ENCODE data around the gene RSRP1. TPM values are rescaled to one million over a fixed set of nuclear protein-coding genes. Genes with fewer than 3 reads are reported as not detected.

Gene RSRP1
- total RNA-seq, 2 donors from 2014 or later, result 193 to 208 TPM

GRCh38 chr1:25196830-25197229 lies 50.4 kb downstream of the RSRP1 start:
- Histone ChIP-seq H3K4me1 (ENCODE audit: control insufficient read depth in 1 of 2, low read depth in 2 of 2) (peaks cover 0 to 15% of the 10 kb centered on the region in 2 donors), H3K4me3 (no peak overlapping the region), H3K9me3 (no peaks in the 10 kb centered on the region), H3K27me3 (replicated peaks; ENCODE audit: insufficient read depth) (no peaks in the 10 kb centered on the region), H3K36me3 (no peaks in the 10 kb centered on the region), H3K27ac (no peak overlapping the region)
- DNase-seq (ENCODE audit: low spot score), result no peak
- ATAC-seq (ENCODE audit: insufficient number of reproducible peaks, low FRiP score, low read depth), result no peak
- TF ChIP-seq CTCF (IDR thresholded peaks at IDR 0.05), result no peak

- no peaks in the 10 kb centered on the region for H3K27me3 ChIP-seq (replicated peaks; ENCODE audit: insufficient read depth)
- no peaks in the 10 kb centered on the region for H3K9me3 ChIP-seq
- H3K4me1 ChIP-seq (ENCODE audit: control insufficient read depth in 1 of 2, low read depth in 2 of 2), result peaks cover 0 to 15% of the 10 kb centered on the region in 2 donors
- no peak for TF ChIP-seq CTCF (IDR thresholded peaks at IDR 0.05)
- H3K36me3 ChIP-seq, result no peaks in the 10 kb centered on the region
- H3K4me3 ChIP-seq, result no peak overlapping the region
- ATAC-seq (ENCODE audit: insufficient number of reproducible peaks, low FRiP score, low read depth) (no peak), DNase-seq (ENCODE audit: low spot score) (no peak)
- no peak overlapping the region for H3K27ac ChIP-seq
These were observed 51.4 kb downstream of the RSRP1 start for GRCh38 chr1:25195835-25196234.

DNA sequence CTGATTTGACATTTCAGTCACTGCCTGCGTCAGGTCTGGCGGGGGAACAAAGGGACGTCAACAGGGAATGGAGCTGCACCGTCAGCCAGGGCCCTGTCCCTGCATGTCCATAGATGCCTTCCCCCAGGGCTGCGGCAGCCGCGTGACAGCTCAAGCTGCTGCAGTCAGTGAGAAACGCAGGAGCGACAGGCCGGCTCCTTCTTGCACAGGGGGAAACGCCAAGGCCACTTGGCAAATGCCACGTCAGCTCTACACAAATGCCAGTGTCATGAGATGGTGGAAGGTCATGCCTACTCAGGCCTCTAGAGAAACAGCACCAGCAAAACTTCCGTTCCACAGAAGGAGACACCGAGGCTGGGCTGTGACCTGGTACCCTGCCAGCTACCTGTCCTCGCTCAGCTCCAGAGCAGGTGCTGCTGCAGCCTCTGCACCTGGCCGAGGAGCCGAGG lies 52.7 kb downstream of the RSRP1 start:
- H3K4me3 ChIP-seq, result no peak overlapping the region
- no peaks in the 10 kb centered on the region for H3K9me3 ChIP-seq
- no peak overlapping the region for H3K27ac ChIP-seq
- DNase-seq (ENCODE audit: low spot score) (no peak), ATAC-seq (ENCODE audit: insufficient number of reproducible peaks, low FRiP score, low read depth) (no peak)
- H3K4me1 ChIP-seq (ENCODE audit: control insufficient read depth in 1 of 2, low read depth in 2 of 2), result peaks cover 0 to 15% of the 10 kb centered on the region in 2 donors
- no peaks in the 10 kb centered on the region for H3K27me3 ChIP-seq (replicated peaks; ENCODE audit: insufficient read depth)
- TF ChIP-seq CTCF (IDR thresholded peaks at IDR 0.05), result no peak
- H3K36me3 ChIP-seq, result no peaks in the 10 kb centered on the region

DNA sequence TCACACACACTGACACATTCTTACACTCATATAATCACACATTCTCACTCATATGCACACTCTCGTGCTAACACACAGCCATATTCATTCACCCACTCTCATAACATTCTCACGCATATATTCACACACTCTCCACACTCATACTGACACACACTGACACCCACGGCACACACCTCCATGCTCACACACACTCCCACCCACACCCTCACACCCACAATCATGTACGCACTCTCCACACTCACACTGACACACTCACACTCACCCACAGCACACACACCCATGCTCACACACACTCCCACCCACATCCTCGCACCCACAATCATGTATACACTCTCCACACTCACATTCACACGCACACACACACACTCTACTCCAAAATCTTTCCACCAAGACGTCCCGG lies 53.2 kb downstream of the RSRP1 start:
- Histone ChIP-seq H3K4me1 (ENCODE audit: control insufficient read depth in 1 of 2, low read depth in 2 of 2) (peaks cover 0 to 10% of the 10 kb centered on the region in 2 donors), H3K9me3 (no peaks in the 10 kb centered on the region), H3K36me3 (no peaks in the 10 kb centered on the region), H3K27me3 (replicated peaks; ENCODE audit: insufficient read depth) (no peaks in the 10 kb centered on the region), H3K27ac (no peak overlapping the region), H3K4me3 (no peak overlapping the region)
- ATAC-seq (ENCODE audit: insufficient number of reproducible peaks, low FRiP score, low read depth) (no peak), DNase-seq (ENCODE audit: low spot score) (no peak)
- TF ChIP-seq CTCF (IDR thresholded peaks at IDR 0.05), result no peak

DNA sequence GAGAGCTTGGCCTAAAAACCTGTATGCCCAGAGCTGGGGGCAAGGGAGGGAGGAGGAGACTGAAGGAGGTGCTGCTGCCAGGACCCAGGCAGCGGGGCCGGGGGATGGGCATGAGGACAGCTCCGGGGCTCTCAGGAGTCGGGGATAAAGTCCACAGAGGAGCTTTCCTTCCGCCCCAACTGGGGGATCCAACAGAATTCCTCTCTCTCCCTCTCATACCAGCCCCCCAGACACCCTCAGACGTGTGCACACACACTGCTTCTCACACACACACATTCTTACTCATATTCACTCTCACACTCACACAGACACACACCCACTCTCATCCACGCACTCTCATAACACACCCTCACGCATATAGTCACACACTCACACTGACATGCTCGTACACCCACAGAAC lies 54.0 kb downstream of the RSRP1 start:
- no peak for ATAC-seq (ENCODE audit: insufficient number of reproducible peaks, low FRiP score, low read depth)
- Histone ChIP-seq H3K27me3 (replicated peaks; ENCODE audit: insufficient read depth) (no peaks in the 10 kb centered on the region), H3K36me3 (no peaks in the 10 kb centered on the region), H3K4me1 (ENCODE audit: control insufficient read depth in 1 of 2, low read depth in 2 of 2) (peaks cover 0 to 4% of the 10 kb centered on the region in 2 donors), H3K27ac (no peak overlapping the region), H3K4me3 (no peak overlapping the region), H3K9me3 (no peaks in the 10 kb centered on the region)
- no peak for DNase-seq (ENCODE audit: low spot score)
- TF ChIP-seq CTCF (IDR thresholded peaks at IDR 0.05), result no peak

Other genes with a start within 250 kb of the RSRP1 start
- 10 to 100 TPM; 34.9 to 53.9 TPM for gene SYF2, start 15.0 kb downstream of the RSRP1 start, total RNA-seq
- not detected for gene RHD, start 25.1 kb upstream of the RSRP1 start, total RNA-seq
- gene TMEM50A, start 90.9 kb upstream of the RSRP1 start, total RNA-seq, result 100 to 1,000 TPM in 1 of 2 donors, 10 to 100 TPM in 1; 93.7 to 111 TPM
- not detected for gene RHCE, start 173.4 kb upstream of the RSRP1 start, total RNA-seq
- 10 to 100 TPM; 15.2 to 18.8 TPM for gene MACO1, start 183.4 kb upstream of the RSRP1 start, total RNA-seq

Data from thoracic aorta (tissue), 2 donors.